ENCODE data around the gene TRAPPC14. TPM values are rescaled to one million over a fixed set of nuclear protein-coding genes. Genes with fewer than 3 reads are reported as not detected.

The TRAPPC14 gene
- total RNA-seq, 4 donors from 2014 or later, result 6.9 to 36.9 (median 12.7) TPM

DNA sequence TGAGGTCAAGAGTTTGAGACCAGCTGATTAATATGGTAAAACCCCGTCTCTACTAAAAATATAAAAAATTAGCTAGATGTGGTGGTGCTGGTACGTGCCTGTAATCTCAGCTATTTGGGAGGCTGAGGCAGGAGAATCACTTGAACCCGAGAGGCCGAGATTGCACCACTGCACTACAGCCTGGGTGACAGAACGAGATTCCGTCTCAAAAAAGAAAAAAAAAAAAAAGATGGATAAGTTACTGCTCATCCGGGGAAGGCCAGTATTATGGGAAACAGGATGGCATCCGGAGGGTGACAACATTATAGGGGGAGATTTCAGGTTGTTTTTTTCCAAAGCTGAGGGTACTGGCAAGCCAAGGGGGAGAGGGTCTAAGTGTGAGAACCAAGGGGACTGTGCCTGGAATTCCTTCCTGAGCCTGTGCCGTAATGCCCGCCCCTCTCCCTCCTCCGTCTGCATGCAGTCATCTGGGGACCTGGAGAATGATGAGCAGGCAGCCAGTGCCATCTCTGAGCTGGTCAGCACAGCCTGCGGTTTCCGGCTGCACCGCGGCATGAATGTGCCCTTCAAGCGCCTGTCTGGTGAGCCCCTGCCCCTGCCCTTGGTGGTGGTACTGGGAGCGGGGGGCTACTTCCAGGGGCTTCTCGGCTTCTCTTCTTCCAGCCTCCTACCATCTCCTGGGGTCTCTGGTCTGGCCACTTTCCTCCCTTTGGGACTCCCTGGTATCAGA lies 5.4 kb downstream of the TRAPPC14 start:
- Histone ChIP-seq H3K4me3 (no peak overlapping the region), H3K27me3 (no peaks in the 10 kb centered on the region), H3K9me3 (no peaks in the 10 kb centered on the region), H3K36me3 (peaks cover 0 to 59% (median 0%) of the 10 kb centered on the region in 3 donors), H3K27ac (peak overlapping the region in 1 of 4 donors; percentile 35), H3K4me1 (peaks cover 0 to 72% (median 21%) of the 10 kb centered on the region in 4 donors)
- TF ChIP-seq EP300 (IDR thresholded peaks at IDR 0.05) (no peak), CTCF (IDR thresholded peaks at IDR 0.05) (no peak), POLR2A (IDR thresholded peaks at IDR 0.05) (no peak)
- 82 to 89% methylated on average over 18 of the region's 18 CpGs for WGBS, 2 donors
- DNase-seq (ENCODE audit: low spot score in 2 of 2), result no peak

GRCh38 chr7:100152404-100152803 lies 6.1 kb downstream of the TRAPPC14 start:
- TF ChIP-seq EP300 (IDR thresholded peaks at IDR 0.05) (no peak), POLR2A (IDR thresholded peaks at IDR 0.05) (no peak)
- Histone ChIP-seq H3K9me3 (no peaks in the 10 kb centered on the region), H3K4me3 (no peak overlapping the region), H3K27ac (peak overlapping the region in 1 of 4 donors; percentile 35), H3K27me3 (no peaks in the 10 kb centered on the region), H3K4me1 (peaks cover 0 to 67% (median 14%) of the 10 kb centered on the region in 4 donors), H3K36me3 (peaks cover 0 to 59% (median 0%) of the 10 kb centered on the region in 3 donors)
- DNase-seq (ENCODE audit: low spot score in 2 of 2), result no peak

DNA sequence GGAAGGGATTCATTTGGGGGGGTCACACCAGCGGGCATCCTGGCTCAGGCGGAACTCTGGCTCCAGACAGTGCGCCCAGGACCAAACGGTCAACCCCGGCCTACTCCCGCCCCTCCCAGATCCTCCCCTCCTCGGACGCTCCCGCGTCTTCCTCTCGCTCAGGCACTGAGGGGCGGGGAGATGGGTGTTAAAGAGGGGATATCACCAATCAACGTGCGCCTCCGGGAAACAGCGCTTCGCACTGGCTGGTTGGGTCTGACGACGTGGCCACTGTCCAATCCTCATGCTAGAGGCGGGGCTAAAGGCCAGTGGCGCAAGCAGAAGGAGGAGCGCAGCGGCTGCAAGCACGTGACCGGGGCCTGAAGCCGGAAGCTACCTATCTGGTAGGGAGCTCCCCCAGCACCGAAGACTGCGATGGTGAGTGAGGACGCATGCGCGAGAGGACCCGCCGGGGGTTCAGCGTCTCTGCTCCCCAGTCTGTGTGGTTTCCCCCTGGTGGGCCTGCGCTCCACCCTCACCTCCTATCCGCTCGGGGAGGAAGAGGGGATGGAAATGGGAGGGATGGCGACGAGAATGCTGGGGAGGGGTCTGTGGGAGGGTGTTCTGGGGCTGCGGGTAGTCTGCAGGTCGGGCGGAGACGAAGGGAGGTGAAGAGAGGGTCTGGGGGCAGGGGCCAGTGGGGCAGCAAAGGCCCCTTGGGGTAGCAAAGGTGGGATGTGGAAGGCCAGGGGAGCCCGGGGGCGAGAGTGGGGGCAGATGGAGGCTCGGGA lies 9.8 kb downstream of the TRAPPC14 start, which contains the start of gene LAMTOR4:
Gene LAMTOR4, plus strand, starts transcription at position 360 of the 770 bp plus-strand sequence. Its CDS starts 55 bp downstream, at position 415.
- DNase-seq (ENCODE audit: low spot score in 2 of 2), result peak; percentile 98 to 99
- TF ChIP-seq CTCF (IDR thresholded peaks at IDR 0.05), result peak in 2 of 5 experiments; percentile 23 to 34
- TF ChIP-seq EP300 (IDR thresholded peaks at IDR 0.05), result peak; percentile 89 to 92
- TF ChIP-seq POLR2A (IDR thresholded peaks at IDR 0.05), result peak; percentile 68 to 89
- Histone ChIP-seq H3K36me3 (peaks cover 0 to 25% (median 0%) of the 10 kb centered on the region in 3 donors), H3K27me3 (no peaks in the 10 kb centered on the region), H3K4me1 (peaks cover 0 to 38% (median 9%) of the 10 kb centered on the region in 4 donors), H3K9me3 (no peaks in the 10 kb centered on the region), H3K27ac (peak within 1 kb of the TSS; percentile 75 to 95 (median 93)), H3K4me3 (peak within 1 kb of the TSS; percentile 69 to 91 (median 89))
- WGBS, 2 donors, result 0 to 1% methylated on average over 41 to 46 of the region's 46 CpGs

DNA sequence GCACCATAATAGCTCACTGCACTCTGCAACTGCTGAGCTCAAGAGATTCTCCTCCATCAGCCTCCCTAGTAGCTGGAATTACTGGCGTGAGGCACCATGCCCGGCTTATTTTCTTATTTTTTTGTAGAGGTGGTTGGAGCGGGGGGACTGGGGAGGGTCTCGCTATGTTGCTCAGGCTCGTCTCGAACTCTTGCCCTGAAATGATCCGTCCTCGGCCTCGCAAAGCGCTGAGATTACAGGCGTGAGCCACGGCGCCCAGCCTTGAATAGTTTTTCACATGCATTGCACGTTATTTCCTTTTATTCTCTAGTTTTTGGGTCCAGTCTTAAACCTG lies 10.3 kb downstream of the TRAPPC14 start:
- 14 to 17% methylated on average over 14 of the region's 14 CpGs for WGBS, 2 donors

More for the DNA sequence above, 10.3 kb downstream of the TRAPPC14 start:
- no peak for TF ChIP-seq CTCF (IDR thresholded peaks at IDR 0.05)
- no peak for TF ChIP-seq POLR2A (IDR thresholded peaks at IDR 0.05)
- TF ChIP-seq EP300 (IDR thresholded peaks at IDR 0.05), result no peak
- Histone ChIP-seq H3K4me1 (peaks cover 0 to 32% (median 9%) of the 10 kb centered on the region in 4 donors), H3K27me3 (no peaks in the 10 kb centered on the region), H3K9me3 (no peaks in the 10 kb centered on the region), H3K4me3 (peak overlapping the region in 3 of 4 donors; percentile 69 to 90 (median 88)), H3K27ac (peak overlapping the region; percentile 75 to 95 (median 88)), H3K36me3 (peaks cover 0 to 19% (median 0%) of the 10 kb centered on the region in 3 donors)
- DNase-seq (ENCODE audit: low spot score in 2 of 2), result no peak

All from tibial nerve (tissue), 4 donors.